Ectodermal cell (in vitro differentiated cells): ENCODE data around the gene C11orf52.
"Not testable (repeated sequence)": the region's sequence is repeated elsewhere in the genome, so short reads cannot be mapped to it uniquely, and the experiment has no call there.

Experiments used
- H3K27ac ChIP-seq: 2 replicates; pipeline ENCODE4 v1.7.0; 2013; ENCODE audit warnings: mild to moderate bottlenecking, low read depth, low read length; ENCODE audit not compliant: insufficient read depth, poor library complexity, severe bottlenecking
- H3K27me3 ChIP-seq: 2 replicates; pipeline ENCODE4 v1.7.0; 2013; ENCODE audit warnings: mild to moderate bottlenecking, low read length; ENCODE audit not compliant: insufficient read depth, control insufficient read depth, poor library complexity, severe bottlenecking
- H3K36me3 ChIP-seq: one replicate; pipeline ENCODE4 v1.7.0; 2013; ENCODE audit warnings: low read length; ENCODE audit not compliant: control insufficient read depth, insufficient read depth
- H3K4me1 ChIP-seq: one replicate; pipeline ENCODE4 v1.7.0; 2013; ENCODE audit warnings: low read length; ENCODE audit not compliant: control insufficient read depth, insufficient read depth
- H3K4me3 ChIP-seq: 2 replicates; pipeline ENCODE4 v1.7.0; 2013; ENCODE audit warnings: low read depth, low read length, control low read depth; ENCODE audit not compliant: insufficient read depth
- H3K9me3 ChIP-seq: 2 replicates; pipeline ENCODE4 v1.7.0; 2013; ENCODE audit warnings: mild to moderate bottlenecking, low read length, moderate library complexity; ENCODE audit not compliant: control insufficient read depth
- WGBS, 2 experiments: methylation state at CpG; one replicate each; pipeline ENCODE4 v1.1.7; 2013; ENCODE audit warnings: missing lambda C conversion rate in 2 of 2; 5-methylcytosine and 5-hydroxymethylcytosine counted together

The C11orf52 gene

GRCh38 chr11:111885053-111885452 is 33.7 kb upstream of the C11orf52 start:
- not testable (repeated sequence) for H3K27ac ChIP-seq, H3K36me3 ChIP-seq, H3K4me1 ChIP-seq, H3K4me3 ChIP-seq, H3K27me3 ChIP-seq, H3K9me3 ChIP-seq
- 75 to 89% methylated on average over 4 of the region's 4 CpGs for WGBS, 2 experiments

- Histone ChIP-seq H3K36me3 (no peaks in the 10 kb centered on the region), H3K27me3 (no peaks in the 10 kb centered on the region), H3K27ac (no peak overlapping the region), H3K9me3 (no peaks in the 10 kb centered on the region), H3K4me1 (no peaks in the 10 kb centered on the region), H3K4me3 (no peak overlapping the region)
- 95% methylated on average over 1 of the region's 4 CpGs for WGBS, 2 experiments
Observed at GRCh38 chr11:111886032-111886431, 32.7 kb upstream of the C11orf52 start.

- Histone ChIP-seq H3K4me3 (no peak overlapping the region), H3K4me1 (no peaks in the 10 kb centered on the region), H3K36me3 (no peaks in the 10 kb centered on the region), H3K27me3 (no peaks in the 10 kb centered on the region), H3K9me3 (no peaks in the 10 kb centered on the region), H3K27ac (no peak overlapping the region)
- 76 to 78% methylated on average over 2 of the region's 2 CpGs for WGBS, 2 experiments
Observed at GRCh38 chr11:111886844-111887243, 31.9 kb upstream of the C11orf52 start.

- Histone ChIP-seq H3K27ac (no peak overlapping the region), H3K27me3 (no peaks in the 10 kb centered on the region), H3K4me3 (no peak overlapping the region), H3K36me3 (no peaks in the 10 kb centered on the region), H3K4me1 (no peaks in the 10 kb centered on the region), H3K9me3 (no peaks in the 10 kb centered on the region)
- WGBS, 2 experiments: 91 to 93% methylated on average over 2 of the region's 2 CpGs
Observed at GRCh38 chr11:111905411-111905810, 13.3 kb upstream of the C11orf52 start.

GRCh38 chr11:111906680-111907079 is 12.0 kb upstream of the C11orf52 start:
- Histone ChIP-seq H3K36me3 (no peaks in the 10 kb centered on the region), H3K4me1 (peaks cover 3% of the 10 kb centered on the region), H3K9me3 (no peaks in the 10 kb centered on the region), H3K27ac (no peak overlapping the region), H3K27me3 (no peaks in the 10 kb centered on the region), H3K4me3 (no peak overlapping the region)
- no CpG with 5 or more reads among the region's 1 CpG for WGBS, 2 experiments

- no peak overlapping the region for H3K4me3 ChIP-seq
- 94 to 95% methylated on average over 5 of the region's 5 CpGs for WGBS, 2 experiments
- no peaks in the 10 kb centered on the region for H3K36me3 ChIP-seq
- H3K27me3 ChIP-seq: no peaks in the 10 kb centered on the region
- H3K27ac ChIP-seq: no peak overlapping the region
- no peaks in the 10 kb centered on the region for H3K9me3 ChIP-seq
- H3K4me1 ChIP-seq: peaks cover 14% of the 10 kb centered on the region
Observed at GRCh38 chr11:111908639-111909305, 9.9 kb upstream of the C11orf52 start.

GRCh38 chr11:111909378-111909777 is 9.3 kb upstream of the C11orf52 start:
- H3K27ac ChIP-seq: no peak overlapping the region
- H3K27me3 ChIP-seq: no peaks in the 10 kb centered on the region
- H3K36me3 ChIP-seq: no peaks in the 10 kb centered on the region
- no peaks in the 10 kb centered on the region for H3K9me3 ChIP-seq
- WGBS, 2 experiments: 93 to 96% methylated on average over 5 of the region's 5 CpGs
- H3K4me3 ChIP-seq: no peak overlapping the region
- peaks cover 14% of the 10 kb centered on the region for H3K4me1 ChIP-seq

- H3K9me3 ChIP-seq: no peaks in the 10 kb centered on the region
- H3K27ac ChIP-seq: no peak overlapping the region
- WGBS, 2 experiments: 94 to 95% methylated on average over 9 of the region's 9 CpGs
- no peaks in the 10 kb centered on the region for H3K27me3 ChIP-seq
- no peak overlapping the region for H3K4me3 ChIP-seq
- H3K36me3 ChIP-seq: no peaks in the 10 kb centered on the region
- H3K4me1 ChIP-seq: peaks cover 14% of the 10 kb centered on the region
Observed at GRCh38 chr11:111910676-111911562, 7.8 kb upstream of the C11orf52 start.

- Histone ChIP-seq H3K4me1 (peaks cover 14% of the 10 kb centered on the region), H3K4me3 (no peak within 1 kb of the TSS), H3K27ac (peak within 1 kb of the TSS; percentile 32), H3K36me3 (no peaks in the 10 kb centered on the region), H3K27me3 (no peaks in the 10 kb centered on the region), H3K9me3 (no peaks in the 10 kb centered on the region)
- 73 to 74% methylated on average over 17 of the region's 17 CpGs for WGBS, 2 experiments
Observed at GRCh38 chr11:111911563-111912401, 6.9 kb upstream of the C11orf52 start, which contains the start of gene CRYAB. TSS of gene CRYAB (minus strand) at chr11:111911770. CDS start at chr11:111911724, 46 bp downstream.

- Histone ChIP-seq H3K9me3 (no peaks in the 10 kb centered on the region), H3K27me3 (no peaks in the 10 kb centered on the region), H3K4me3 (no peak within 1 kb of the TSS), H3K27ac (peak within 1 kb of the TSS; percentile 32), H3K4me1 (peaks cover 14% of the 10 kb centered on the region), H3K36me3 (no peaks in the 10 kb centered on the region)
- WGBS, 2 experiments: 83% methylated on average over 26 of the region's 26 CpGs
Observed at GRCh38 chr11:111912535-111912934, 6.2 kb upstream of the C11orf52 start, which contains the start of gene HSPB2. TSS of gene HSPB2 (plus strand) at chr11:111912734. CDS start at chr11:111912830, 96 bp downstream.
